Vagina (tissue), 2 donors: ENCODE measurements around the gene CYTH2. TPM values are rescaled to one million over a fixed set of nuclear protein-coding genes. Genes with fewer than 3 reads are reported as not detected.
A peak's percentile ranks its signal among the peaks of the same experiment; 100 is the strongest.

Source experiments
- DNase-seq, 2 donors: peaks; one replicate each; pipeline ENCODE4 v3.0.0-alpha.2; 2017; ENCODE audit errors: extremely low spot score in 2 of 2
- H3K27ac ChIP-seq: fragments of 200-600 bp; sonication (generic); one replicate; pipeline ENCODE4 v1.5.1; 2019
- H3K27me3 ChIP-seq: fragments of 200-600 bp; sonication (generic); one replicate; pipeline ENCODE4 v1.5.1; 2019
- H3K36me3 ChIP-seq, 2 donors: fragments of 200-600 bp; sonication (generic); one replicate each; pipeline ENCODE4 v1.5.1; 2017 to 2019
- H3K4me1 ChIP-seq: fragments of 200-600 bp; sonication (generic); one replicate; pipeline ENCODE4 v1.5.1; 2019
- H3K4me3 ChIP-seq, 2 donors: fragments of 200-600 bp; sonication (generic); 1 replicate in 1 of 2; 2 replicates in 1 of 2; pipeline ENCODE4 v1.5.1; 2016 to 2019
- H3K9me3 ChIP-seq: fragments of 200-600 bp; sonication (generic); one replicate; pipeline ENCODE4 v1.5.1; 2019
- CTCF ChIP-seq, 3 experiments: fragments of 450-650 bp in 2 of 3; fragments of 200-600 bp in 1 of 3; sonication (generic) in 1 of 3; IDR thresholded peaks; one replicate each; pipeline ENCODE4 v1.5.1; 2017 to 2019; ENCODE audit warnings: antibody characterized with exemption in 3 of 3, mild to moderate bottlenecking in 2 of 3, moderate library complexity in 2 of 3
- POLR2A ChIP-seq, 2 donors: fragments of 450-650 bp; IDR thresholded peaks; one replicate each; pipeline ENCODE4 v1.6.1; 2017; ENCODE audit warnings: antibody characterized with exemption in 2 of 2, mild to moderate bottlenecking in 2 of 2, moderate library complexity in 2 of 2
- POLR2AphosphoS5 ChIP-seq, 2 donors: sonication (generic); formaldehyde crosslinking; IDR thresholded peaks; one replicate each; pipeline ENCODE4 v1.9.0; 2017; ENCODE audit warnings: antibody characterized with exemption in 2 of 2, mild to moderate bottlenecking in 2 of 2, low read depth in 1 of 2; ENCODE audit not compliant: insufficient read depth in 1 of 2
- intact Hi-C: fragments of 100-400 bp; cut with DNase I; formaldehyde crosslinking; loops from one replicate; pipeline ENCODE4 v1.15.1; 2023
- total RNA-seq: library from RNA; depleted of rRNA; stranded (reverse); fragments of >200 nt; gene quantifications from one replicate; pipeline ENCODE4 v1.2.3, GENCODE V29; 2016

CYTH2 gene
- total RNA-seq, 1 donor from 2014 or later = 87.2 TPM

DNA sequence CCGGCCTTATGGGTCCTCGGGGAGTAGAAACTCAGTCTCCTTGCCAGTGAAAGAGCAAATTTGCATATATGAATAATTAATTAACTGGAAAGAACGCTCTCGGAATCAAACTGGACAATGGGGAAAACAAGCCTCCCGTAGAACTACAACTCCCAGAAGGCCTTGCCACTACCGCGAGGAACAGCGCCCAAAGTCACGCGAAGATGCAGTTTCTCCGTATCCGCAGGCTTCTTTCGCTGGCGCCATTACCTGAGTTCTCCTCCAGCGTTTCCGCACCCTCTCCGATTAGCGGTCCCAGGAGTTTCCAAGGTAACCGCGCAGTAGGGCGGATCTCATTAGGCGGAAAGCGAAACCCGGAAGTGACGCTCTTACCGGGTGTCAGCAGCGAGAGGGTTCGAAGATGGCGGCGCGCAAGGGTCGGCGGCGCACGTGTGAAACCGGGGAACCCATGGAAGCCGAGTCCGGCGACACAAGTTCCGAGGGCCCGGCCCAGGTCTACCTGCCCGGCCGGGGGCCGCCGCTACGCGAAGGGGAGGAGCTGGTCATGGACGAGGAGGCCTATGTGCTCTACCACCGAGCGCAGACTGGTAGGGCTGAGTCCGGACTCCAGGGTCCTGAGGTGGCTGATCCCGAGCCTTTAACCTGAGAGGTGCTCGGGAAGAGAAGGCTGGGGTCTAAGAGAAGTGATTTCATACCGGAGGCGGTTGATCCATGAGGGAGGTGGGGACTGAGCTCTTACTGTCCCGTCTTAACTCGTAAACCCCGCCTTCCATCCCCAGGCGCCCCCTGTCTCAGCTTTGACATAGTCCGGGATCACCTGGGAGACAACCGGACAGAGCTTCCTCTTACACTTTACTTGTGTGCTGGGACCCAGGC lies 23.3 kb upstream of the CYTH2 start, which contains the start of gene GRWD1:
Gene GRWD1 (plus strand): TSS at position 378 of the 876 bp plus-strand sequence. CDS start 23 bp downstream, at position 401.
- H3K4me1 ChIP-seq = peaks cover 29% of the 10 kb centered on the region
- H3K4me3 ChIP-seq = peak within 1 kb of the TSS; percentile 82 to 93
- peak in 1 of 2 donors; percentile 95 for DNase-seq
- H3K27ac ChIP-seq = peak within 1 kb of the TSS; percentile 88
- TF ChIP-seq CTCF (IDR thresholded peaks at IDR 0.05) = no peak
- peak in 1 of 2 donors; percentile 15 for TF ChIP-seq POLR2A (IDR thresholded peaks at IDR 0.05)
- TF ChIP-seq POLR2AphosphoS5 (IDR thresholded peaks at IDR 0.05; ENCODE audit: insufficient read depth in 1 of 2, low read depth in 1 of 2) = peak; percentile 90 to 97
- intact Hi-C loops = no loop called here
- no peaks in the 10 kb centered on the region for H3K27me3 ChIP-seq
- H3K36me3 ChIP-seq = peaks cover 3 to 32% of the 10 kb centered on the region in 2 donors
- no peaks in the 10 kb centered on the region for H3K9me3 ChIP-seq

DNA sequence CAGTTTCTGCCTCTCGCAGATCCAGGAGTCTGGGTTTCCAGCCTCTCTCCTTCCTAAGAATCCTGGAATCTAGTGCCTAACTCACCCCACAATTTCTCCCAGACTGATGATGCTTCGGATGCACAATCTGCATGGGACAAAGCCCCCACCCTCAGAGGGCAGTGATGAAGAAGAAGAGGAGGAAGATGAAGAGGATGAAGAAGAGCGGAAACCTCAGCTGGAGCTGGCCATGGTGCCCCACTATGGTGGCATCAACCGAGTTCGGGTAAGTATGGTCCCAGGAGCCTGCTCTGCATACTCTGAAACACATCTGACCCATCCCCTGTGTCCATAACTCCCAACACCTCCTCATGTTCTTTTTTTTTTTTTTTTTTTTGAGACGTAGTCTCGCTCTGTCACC lies 22.6 kb upstream of the CYTH2 start:
- peak overlapping the region; percentile 82 to 93 for H3K4me3 ChIP-seq
- no peak for DNase-seq
- H3K36me3 ChIP-seq = peaks cover 3 to 39% of the 10 kb centered on the region in 2 donors
- intact Hi-C loops = no loop called here
- peaks cover 29% of the 10 kb centered on the region for H3K4me1 ChIP-seq
- peak overlapping the region; percentile 88 for H3K27ac ChIP-seq
- no peaks in the 10 kb centered on the region for H3K27me3 ChIP-seq
- no peak for TF ChIP-seq POLR2AphosphoS5 (IDR thresholded peaks at IDR 0.05; ENCODE audit: insufficient read depth in 1 of 2, low read depth in 1 of 2)
- no peak for TF ChIP-seq POLR2A (IDR thresholded peaks at IDR 0.05)
- no peak for TF ChIP-seq CTCF (IDR thresholded peaks at IDR 0.05)
- H3K9me3 ChIP-seq = no peaks in the 10 kb centered on the region

DNA sequence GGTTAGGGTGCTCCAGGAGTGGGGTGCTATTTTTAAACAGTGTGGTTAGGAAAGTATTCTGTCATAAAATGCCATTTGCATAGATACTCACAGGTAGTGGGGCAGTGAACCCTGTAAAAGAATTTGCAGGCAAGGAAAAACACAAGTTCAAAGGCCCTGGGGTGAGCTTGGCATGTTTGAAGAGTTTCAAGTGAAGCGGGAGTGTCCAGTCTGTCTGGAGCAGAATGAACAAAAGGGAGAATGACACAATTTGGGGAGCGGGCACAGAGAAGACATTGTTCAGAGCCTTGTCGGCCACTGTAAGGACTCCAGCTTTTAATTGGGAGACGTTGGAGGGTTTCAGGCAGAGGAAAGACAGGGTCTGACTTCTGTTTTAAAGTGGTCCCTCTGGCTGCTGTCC lies 20.6 kb upstream of the CYTH2 start:
- DNase-seq = no peak
- Histone ChIP-seq H3K36me3 (peaks cover 3 to 59% of the 10 kb centered on the region in 2 donors), H3K4me3 (no peak overlapping the region), H3K9me3 (no peaks in the 10 kb centered on the region), H3K27ac (no peak overlapping the region), H3K4me1 (peaks cover 29% of the 10 kb centered on the region), H3K27me3 (no peaks in the 10 kb centered on the region)
- intact Hi-C loops = no loop called here
- TF ChIP-seq POLR2A (IDR thresholded peaks at IDR 0.05) = no peak
- TF ChIP-seq CTCF (IDR thresholded peaks at IDR 0.05) = no peak
- no peak for TF ChIP-seq POLR2AphosphoS5 (IDR thresholded peaks at IDR 0.05; ENCODE audit: insufficient read depth in 1 of 2, low read depth in 1 of 2)

GRCh38 chr19:48450441-48450840 lies 18.7 kb upstream of the CYTH2 start:
- no peak for DNase-seq
- Histone ChIP-seq H3K4me1 (peaks cover 13% of the 10 kb centered on the region), H3K27ac (no peak overlapping the region), H3K36me3 (peaks cover 3 to 68% of the 10 kb centered on the region in 2 donors), H3K4me3 (no peak overlapping the region), H3K9me3 (no peaks in the 10 kb centered on the region), H3K27me3 (no peaks in the 10 kb centered on the region)
- TF ChIP-seq POLR2AphosphoS5 (IDR thresholded peaks at IDR 0.05; ENCODE audit: insufficient read depth in 1 of 2, low read depth in 1 of 2) (no peak), POLR2A (IDR thresholded peaks at IDR 0.05) (no peak), CTCF (IDR thresholded peaks at IDR 0.05) (no peak)
- intact Hi-C loops = no loop called here

DNA sequence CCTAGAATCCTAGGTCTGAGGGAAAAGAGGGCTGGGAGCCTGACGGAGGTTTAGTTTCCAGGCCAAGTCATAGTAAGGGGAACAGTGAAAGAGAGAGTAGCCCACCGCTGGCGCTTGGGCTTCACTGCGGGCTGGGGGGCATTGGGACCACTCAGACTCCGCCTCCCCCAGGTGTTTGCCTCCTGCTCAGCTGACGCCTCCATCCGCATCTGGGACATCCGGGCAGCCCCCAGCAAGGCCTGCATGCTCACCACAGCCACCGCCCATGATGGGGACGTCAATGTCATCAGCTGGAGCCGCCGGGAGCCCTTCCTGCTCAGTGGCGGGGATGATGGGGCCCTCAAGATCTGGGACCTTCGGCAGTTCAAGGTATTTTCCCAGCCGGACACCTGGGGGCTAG lies 18.3 kb upstream of the CYTH2 start:
- H3K4me1 ChIP-seq = peaks cover 13% of the 10 kb centered on the region
- H3K36me3 ChIP-seq = peaks cover 3 to 70% of the 10 kb centered on the region in 2 donors
- no peak overlapping the region for H3K27ac ChIP-seq
- TF ChIP-seq CTCF (IDR thresholded peaks at IDR 0.05) (no peak), POLR2AphosphoS5 (IDR thresholded peaks at IDR 0.05; ENCODE audit: insufficient read depth in 1 of 2, low read depth in 1 of 2) (no peak), POLR2A (IDR thresholded peaks at IDR 0.05) (no peak)
- DNase-seq = no peak
- intact Hi-C loops = no loop called here
- H3K27me3 ChIP-seq = no peaks in the 10 kb centered on the region
- H3K9me3 ChIP-seq = no peaks in the 10 kb centered on the region
- H3K4me3 ChIP-seq = no peak overlapping the region
